T-helper 9 cell (primary cell): ENCODE data around the gene MTRFR.
"Not testable (repeated sequence)": the region's sequence is repeated elsewhere in the genome, so short reads cannot be mapped to it uniquely, and the experiment has no call there.

ENCODE experiments used
- DNase-seq: peaks from one replicate; pipeline ENCODE4 v3.0.0-alpha.2; 2020
- total RNA-seq, 2 donors: gene quantifications; one replicate each; lab custom pipeline; 2026; lab: John Stamatoyannopoulos, UW

Gene MTRFR
- 29.7 to 53.2 reads per million in 2 donors for total RNA-seq

GRCh38 chr12:123232807-123233504 lies at the start of gene MTRFR, which contains the start of gene MPHOSPH9:
Gene MTRFR, plus strand, starts transcription at chr12:123233436. Its CDS starts 20,239 bp downstream, at chr12:123253675.
Gene MPHOSPH9, minus strand, starts transcription at chr12:123233141. Its CDS starts 2,777 bp downstream, at chr12:123230364.
- peak; percentile 95 for DNase-seq

- DNase-seq, result no peak
Observed at GRCh38 chr12:123187637-123188036, 45.6 kb upstream of the MTRFR start.

- no peak for DNase-seq
Observed at GRCh38 chr12:123199936-123200335, 33.3 kb upstream of the MTRFR start.

GRCh38 chr12:123200414-123200813 lies 32.8 kb upstream of the MTRFR start:
- DNase-seq, result no peak

GRCh38 chr12:123206794-123207193 lies 26.4 kb upstream of the MTRFR start:
- not testable (repeated sequence) for DNase-seq

GRCh38 chr12:123207815-123208214 lies 25.4 kb upstream of the MTRFR start:
- not testable (repeated sequence) for DNase-seq

- DNase-seq, result peak; percentile 24
Observed at GRCh38 chr12:123223241-123223668, 10.0 kb upstream of the MTRFR start.

- DNase-seq, result no peak
Observed at GRCh38 chr12:123225443-123225842, 7.8 kb upstream of the MTRFR start.

- DNase-seq, result no peak
Observed at GRCh38 chr12:123227581-123228258, 5.5 kb upstream of the MTRFR start.

GRCh38 chr12:123229051-123229450 lies 4.2 kb upstream of the MTRFR start:
- DNase-seq, result no peak

GRCh38 chr12:123231931-123232330 lies 1.3 kb upstream of the MTRFR start:
- DNase-seq, result no peak

- no peak for DNase-seq
Observed at GRCh38 chr12:123232472-123232806, 797 bp upstream of the MTRFR start.

GRCh38 chr12:123233505-123234308 lies 471 bp downstream of the MTRFR start:
- no peak for DNase-seq

- DNase-seq, result peak; percentile 72
Observed at GRCh38 chr12:123237646-123238329, 4.6 kb downstream of the MTRFR start.

- no peak for DNase-seq
Observed at GRCh38 chr12:123238330-123238682, 5.1 kb downstream of the MTRFR start.

- no peak for DNase-seq
Observed at GRCh38 chr12:123238961-123239360, 5.7 kb downstream of the MTRFR start.

GRCh38 chr12:123242116-123242904 lies 9.1 kb downstream of the MTRFR start:
- DNase-seq, result no peak

GRCh38 chr12:123243671-123244262 lies 10.5 kb downstream of the MTRFR start:
- DNase-seq, result no peak

- no peak for DNase-seq
Observed at GRCh38 chr12:123245678-123246077, 12.4 kb downstream of the MTRFR start.

- not testable (repeated sequence) for DNase-seq
Observed at GRCh38 chr12:123248129-123248528, 14.9 kb downstream of the MTRFR start.

GRCh38 chr12:123248996-123249741 lies 15.9 kb downstream of the MTRFR start:
- DNase-seq, result not testable (repeated sequence)
